Peyer's patch (tissue), 4 donors: ENCODE data around the gene KSR2. TPM values are rescaled to one million over a fixed set of nuclear protein-coding genes. Genes with fewer than 3 reads are reported as not detected.

ENCODE experiments used
- DNase-seq, 3 donors: peaks; one replicate each; pipeline ENCODE4 v3.0.0-alpha.2; 2017 to 2019
- H3K27ac ChIP-seq, 4 donors: fragments of 200-600 bp; sonication (generic); one replicate each; pipeline ENCODE4 v1.5.1; 2016 to 2019
- H3K27me3 ChIP-seq, 2 donors: fragments of 200-600 bp; sonication (generic); one replicate each; pipeline ENCODE4 v1.5.1; 2019
- H3K36me3 ChIP-seq, 3 donors: fragments of 200-600 bp; sonication (generic); one replicate each; pipeline ENCODE4 v1.5.1; 2016 to 2019
- H3K4me1 ChIP-seq, 4 donors: fragments of 200-600 bp; sonication (generic); one replicate each; pipeline ENCODE4 v1.5.1; 2016 to 2019
- H3K4me3 ChIP-seq, 4 donors: fragments of 200-600 bp; sonication (generic); 1 replicate in 3 of 4; 2 replicates in 1 of 4; pipeline ENCODE4 v1.5.1; 2016 to 2019; ENCODE audit warnings: mild to moderate bottlenecking in 1 of 4
- H3K9me3 ChIP-seq, 4 donors: fragments of 200-600 bp; sonication (generic); one replicate each; pipeline ENCODE4 v1.5.1; 2016 to 2019; ENCODE audit warnings: mild to moderate bottlenecking in 1 of 4
- CTCF ChIP-seq, 6 experiments: fragments of 450-650 bp in 4 of 6; fragments of 200-600 bp in 2 of 6; sonication (generic) in 1 of 6; IDR thresholded peaks; one replicate each; pipeline ENCODE4 v1.5.1; 2017 to 2019; ENCODE audit warnings: antibody characterized with exemption in 6 of 6, mild to moderate bottlenecking in 3 of 6, moderate library complexity in 1 of 6
- POLR2A ChIP-seq, 2 donors: fragments of 450-650 bp; IDR thresholded peaks; one replicate each; pipeline ENCODE4 v1.5.1; 2017; ENCODE audit warnings: antibody characterized with exemption in 2 of 2, mild to moderate bottlenecking in 2 of 2, moderate library complexity in 2 of 2
- total RNA-seq, 4 donors: library from RNA; depleted of rRNA; stranded (reverse); fragments of >200 nt; gene quantifications; one replicate each; pipeline ENCODE4 v1.1.0, GENCODE V29; 2016

Gene KSR2
- total RNA-seq, 4 donors from 2014 or later: 0.27 to 0.53 (median 0.28) TPM; not detected in 1

DNA sequence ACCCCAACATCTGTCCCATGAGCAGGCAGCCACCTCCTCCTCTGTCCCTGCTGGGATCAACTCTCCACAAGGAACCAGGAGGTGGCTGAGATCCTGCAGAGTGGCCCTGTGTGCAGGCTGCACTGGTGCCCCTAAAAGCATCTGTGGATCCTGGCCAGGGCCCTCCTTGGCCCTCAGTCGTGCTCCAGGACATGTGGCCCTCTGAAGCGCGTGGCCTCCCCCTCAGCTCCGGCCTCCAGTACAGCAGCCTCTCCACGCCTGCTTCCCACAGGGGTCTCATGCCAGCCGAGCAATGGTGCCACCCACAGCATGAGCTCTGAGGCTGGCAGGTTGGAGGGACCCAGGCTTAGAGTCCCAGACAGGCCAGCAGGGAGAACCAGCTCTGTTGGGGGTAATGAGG lies 530.0 kb downstream of the KSR2 start:
- no peak for DNase-seq
- Histone ChIP-seq H3K4me1 (no peaks in the 10 kb centered on the region), H3K36me3 (no peaks in the 10 kb centered on the region), H3K4me3 (no peak overlapping the region), H3K27me3 (no peaks in the 10 kb centered on the region), H3K27ac (no peak overlapping the region), H3K9me3 (no peaks in the 10 kb centered on the region)
- no peak for TF ChIP-seq POLR2A (IDR thresholded peaks at IDR 0.05)
- TF ChIP-seq CTCF (IDR thresholded peaks at IDR 0.05): no peak

GRCh38 chr12:117437516-117438255 lies 531.1 kb downstream of the KSR2 start:
- Histone ChIP-seq H3K4me3 (no peak overlapping the region), H3K36me3 (no peaks in the 10 kb centered on the region), H3K27ac (no peak overlapping the region), H3K4me1 (no peaks in the 10 kb centered on the region), H3K9me3 (no peaks in the 10 kb centered on the region), H3K27me3 (no peaks in the 10 kb centered on the region)
- TF ChIP-seq CTCF (IDR thresholded peaks at IDR 0.05) (no peak), POLR2A (IDR thresholded peaks at IDR 0.05) (no peak)
- no peak for DNase-seq

- Histone ChIP-seq H3K36me3 (no peaks in the 10 kb centered on the region), H3K27ac (no peak overlapping the region), H3K4me1 (no peaks in the 10 kb centered on the region), H3K9me3 (no peaks in the 10 kb centered on the region), H3K27me3 (no peaks in the 10 kb centered on the region), H3K4me3 (no peak overlapping the region)
- DNase-seq: no peak
- TF ChIP-seq POLR2A (IDR thresholded peaks at IDR 0.05): no peak
- TF ChIP-seq CTCF (IDR thresholded peaks at IDR 0.05): no peak
Measured at GRCh38 chr12:117433878-117434277, 534.9 kb downstream of the KSR2 start.

DNA sequence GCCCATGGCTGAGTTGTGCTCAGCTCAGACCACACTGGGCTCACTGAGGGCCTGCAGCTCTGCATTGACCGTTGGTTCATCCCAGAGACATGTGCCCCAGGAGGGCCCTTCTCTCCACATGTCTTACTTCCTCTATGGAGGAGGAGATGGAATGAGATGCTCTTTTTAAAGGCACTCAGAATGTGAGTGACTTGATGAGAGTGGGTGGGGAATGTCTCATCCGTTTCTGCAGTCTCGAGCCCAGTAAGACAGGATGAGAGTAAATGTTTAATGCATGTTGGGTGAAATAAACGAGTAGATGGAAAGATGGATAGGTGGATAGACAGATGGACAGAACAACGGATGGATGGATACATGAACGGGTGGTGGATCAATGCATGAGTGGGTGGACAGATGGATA lies 538.5 kb downstream of the KSR2 start:
- Histone ChIP-seq H3K9me3 (peaks cover 0 to 3% (median 0%) of the 10 kb centered on the region in 4 donors), H3K4me1 (no peaks in the 10 kb centered on the region)

DNA sequence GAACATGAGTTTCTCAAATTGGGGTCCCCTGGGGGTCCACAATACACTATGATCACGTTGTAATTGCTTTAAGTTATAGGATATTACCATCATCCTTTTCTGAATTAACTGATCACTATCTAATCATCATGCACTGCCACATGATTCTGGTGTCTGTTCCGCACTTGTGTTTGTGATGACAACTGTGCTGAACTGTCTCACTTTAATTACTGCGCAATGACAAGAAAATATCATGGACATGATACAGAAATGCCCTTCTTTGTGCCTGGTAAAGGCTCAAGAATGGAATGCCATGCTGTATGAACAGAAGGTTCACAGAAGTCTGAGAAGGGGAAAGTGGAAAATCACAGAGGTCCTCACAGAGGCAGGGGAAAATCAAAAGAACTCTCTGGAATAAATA lies 541.6 kb downstream of the KSR2 start:
- Histone ChIP-seq H3K36me3 (no peaks in the 10 kb centered on the region), H3K4me3 (no peak overlapping the region), H3K9me3 (peaks cover 0 to 3% (median 0%) of the 10 kb centered on the region in 4 donors), H3K27ac (no peak overlapping the region), H3K4me1 (no peaks in the 10 kb centered on the region), H3K27me3 (no peaks in the 10 kb centered on the region)
- no peak for DNase-seq
- TF ChIP-seq POLR2A (IDR thresholded peaks at IDR 0.05) (no peak), CTCF (IDR thresholded peaks at IDR 0.05) (no peak)

More for the DNA sequence above, 538.5 kb downstream of the KSR2 start:
- TF ChIP-seq POLR2A (IDR thresholded peaks at IDR 0.05) (no peak), CTCF (IDR thresholded peaks at IDR 0.05) (no peak)
- no peak overlapping the region for H3K4me3 ChIP-seq
- H3K36me3 ChIP-seq: no peaks in the 10 kb centered on the region
- no peaks in the 10 kb centered on the region for H3K27me3 ChIP-seq
- no peak for DNase-seq
- H3K27ac ChIP-seq: no peak overlapping the region
